GM23338 (cell line): ENCODE data around the gene TRIM52.

ENCODE experiments used
- CREB1 ChIP-seq: fragments of 250-450 bp; sonication (Bioruptor Pico); IDR thresholded peaks from 2 replicates; pipeline ENCODE4 v1.5.0; 2020; ENCODE audit warnings: low read depth, mild to moderate bottlenecking, moderate library complexity
- CTCF ChIP-seq, 2 experiments: fragments of 200-600 bp in 1 of 2; sonication (generic) in 1 of 2; conservative IDR thresholded peaks; 2 replicates each; pipeline versions ENCODE4 v1.5.1 to v1.6.1; 2016 to 2017; ENCODE audit warnings: antibody characterized with exemption in 2 of 2, low read depth in 2 of 2, mild to moderate bottlenecking in 2 of 2, moderate library complexity in 1 of 2
- EZH2 ChIP-seq: fragments of 200-600 bp; sonication (generic); IDR thresholded peaks from one replicate; pipeline ENCODE4 v1.8.0; 2017; ENCODE audit warnings: antibody characterized with exemption, mild to moderate bottlenecking, low read depth; ENCODE audit not compliant: unreplicated experiment
- EZH2phosphoT487 ChIP-seq: fragments of 200-600 bp; sonication (generic); IDR thresholded peaks from one replicate; pipeline ENCODE4 v1.8.1; 2018; ENCODE audit warnings: antibody characterized with exemption; ENCODE audit not compliant: unreplicated experiment
- NANOG ChIP-seq: IDR thresholded peaks from 2 replicates; pipeline ENCODE4 v1.6.1; 2016; ENCODE audit warnings: antibody characterized with exemption, borderline replicate concordance
- POLR2AphosphoS5 ChIP-seq: IDR thresholded peaks from 2 replicates; pipeline ENCODE4 v1.6.1; 2016; ENCODE audit warnings: antibody characterized with exemption, low read depth
- STAT1 ChIP-seq: IDR thresholded peaks from one replicate; pipeline ENCODE4 v1.6.1; 2016; ENCODE audit warnings: antibody characterized with exemption; ENCODE audit not compliant: unreplicated experiment
- ZNF331 ChIP-seq: fragments of 250-450 bp; sonication (Bioruptor Pico); IDR thresholded peaks from 2 replicates; pipeline ENCODE4 v1.5.0; 2020; ENCODE audit warnings: low read depth, mild to moderate bottlenecking, moderate library complexity
- TF ChIP-seq, protein P1 (sequence below): IDR thresholded peaks from 2 replicates; pipeline ENCODE4 v1.6.1; 2016; ENCODE audit warnings: antibody characterized with exemption
- TF ChIP-seq, protein P2 (sequence below): IDR thresholded peaks from one replicate; pipeline ENCODE4 v1.6.1; 2018; ENCODE audit warnings: antibody characterized with exemption; ENCODE audit not compliant: unreplicated experiment

DNA sequence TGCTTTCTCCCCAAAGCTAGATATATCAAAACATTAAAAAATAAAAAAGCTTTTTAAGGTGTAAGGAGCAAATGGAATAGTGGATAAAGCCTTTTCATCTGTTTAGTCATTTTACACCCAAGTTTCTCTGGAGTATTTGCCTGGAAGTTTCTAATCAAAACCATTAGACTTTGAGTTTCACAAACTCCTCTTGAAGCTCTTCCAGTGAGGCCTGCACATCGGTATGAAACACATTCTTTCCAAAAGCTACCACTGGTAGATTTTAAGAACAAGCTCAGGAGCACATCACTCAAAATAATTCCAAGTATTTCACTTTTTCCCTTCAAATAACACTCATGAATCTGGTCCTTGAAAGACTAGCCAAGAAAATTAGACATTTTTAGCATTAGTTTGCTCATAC is 5.7 kb downstream of the TRIM52 start:
- TF ChIP-seq CTCF (conservative IDR thresholded peaks at IDR 0.05; ENCODE audit: low read depth in 2 of 2): no peak
- no peak for TF ChIP-seq EZH2
- no peak for TF ChIP-seq POLR2AphosphoS5
- TF ChIP-seq, protein P1, sequence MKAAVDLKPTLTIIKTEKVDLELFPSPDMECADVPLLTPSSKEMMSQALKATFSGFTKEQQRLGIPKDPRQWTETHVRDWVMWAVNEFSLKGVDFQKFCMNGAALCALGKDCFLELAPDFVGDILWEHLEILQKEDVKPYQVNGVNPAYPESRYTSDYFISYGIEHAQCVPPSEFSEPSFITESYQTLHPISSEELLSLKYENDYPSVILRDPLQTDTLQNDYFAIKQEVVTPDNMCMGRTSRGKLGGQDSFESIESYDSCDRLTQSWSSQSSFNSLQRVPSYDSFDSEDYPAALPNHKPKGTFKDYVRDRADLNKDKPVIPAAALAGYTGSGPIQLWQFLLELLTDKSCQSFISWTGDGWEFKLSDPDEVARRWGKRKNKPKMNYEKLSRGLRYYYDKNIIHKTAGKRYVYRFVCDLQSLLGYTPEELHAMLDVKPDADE: no peak
- no peak for TF ChIP-seq CREB1 (CRISPR knock-in tag)
- no peak for TF ChIP-seq NANOG
- TF ChIP-seq ZNF331 (CRISPR knock-in tag): no peak
- TF ChIP-seq EZH2phosphoT487: no peak
- TF ChIP-seq, protein P2, sequence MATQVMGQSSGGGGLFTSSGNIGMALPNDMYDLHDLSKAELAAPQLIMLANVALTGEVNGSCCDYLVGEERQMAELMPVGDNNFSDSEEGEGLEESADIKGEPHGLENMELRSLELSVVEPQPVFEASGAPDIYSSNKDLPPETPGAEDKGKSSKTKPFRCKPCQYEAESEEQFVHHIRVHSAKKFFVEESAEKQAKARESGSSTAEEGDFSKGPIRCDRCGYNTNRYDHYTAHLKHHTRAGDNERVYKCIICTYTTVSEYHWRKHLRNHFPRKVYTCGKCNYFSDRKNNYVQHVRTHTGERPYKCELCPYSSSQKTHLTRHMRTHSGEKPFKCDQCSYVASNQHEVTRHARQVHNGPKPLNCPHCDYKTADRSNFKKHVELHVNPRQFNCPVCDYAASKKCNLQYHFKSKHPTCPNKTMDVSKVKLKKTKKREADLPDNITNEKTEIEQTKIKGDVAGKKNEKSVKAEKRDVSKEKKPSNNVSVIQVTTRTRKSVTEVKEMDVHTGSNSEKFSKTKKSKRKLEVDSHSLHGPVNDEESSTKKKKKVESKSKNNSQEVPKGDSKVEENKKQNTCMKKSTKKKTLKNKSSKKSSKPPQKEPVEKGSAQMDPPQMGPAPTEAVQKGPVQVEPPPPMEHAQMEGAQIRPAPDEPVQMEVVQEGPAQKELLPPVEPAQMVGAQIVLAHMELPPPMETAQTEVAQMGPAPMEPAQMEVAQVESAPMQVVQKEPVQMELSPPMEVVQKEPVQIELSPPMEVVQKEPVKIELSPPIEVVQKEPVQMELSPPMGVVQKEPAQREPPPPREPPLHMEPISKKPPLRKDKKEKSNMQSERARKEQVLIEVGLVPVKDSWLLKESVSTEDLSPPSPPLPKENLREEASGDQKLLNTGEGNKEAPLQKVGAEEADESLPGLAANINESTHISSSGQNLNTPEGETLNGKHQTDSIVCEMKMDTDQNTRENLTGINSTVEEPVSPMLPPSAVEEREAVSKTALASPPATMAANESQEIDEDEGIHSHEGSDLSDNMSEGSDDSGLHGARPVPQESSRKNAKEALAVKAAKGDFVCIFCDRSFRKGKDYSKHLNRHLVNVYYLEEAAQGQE: no peak
- no peak for TF ChIP-seq STAT1
